Ovary (tissue), 9 donors: ENCODE results near the gene CNNM2. TPM values are rescaled to one million over a fixed set of nuclear protein-coding genes. Genes with fewer than 3 reads are reported as not detected.

Source experiments
- DNase-seq, 5 donors: peaks; one replicate each; pipeline ENCODE4 v3.0.0-alpha.2; 2019 to 2020
- H3K27ac ChIP-seq, 2 donors: fragments of 200-600 bp; one replicate each; pipeline versions ENCODE4 v1.5.1 to v1.8.0; 2019 to 2022
- H3K27me3 ChIP-seq: fragments of 200-600 bp; one replicate; pipeline ENCODE4 v1.8.0; 2022
- H3K36me3 ChIP-seq: fragments of 200-600 bp; sonication (generic); one replicate; pipeline ENCODE4 v1.5.1; 2019
- H3K4me1 ChIP-seq: one replicate; pipeline ENCODE4 v1.8.1; 2013; ENCODE audit warnings: mild to moderate bottlenecking, moderate library complexity; ENCODE audit not compliant: insufficient read depth
- H3K4me3 ChIP-seq: fragments of 200-600 bp; sonication (generic); one replicate; pipeline ENCODE4 v1.5.1; 2017
- H3K9me3 ChIP-seq, 2 donors: fragments of 200-600 bp in 1 of 2; sonication (generic) in 1 of 2; one replicate each; pipeline versions ENCODE4 v1.5.1 to v1.8.1; 2013 to 2019; ENCODE audit warnings: mild to moderate bottlenecking in 1 of 2, moderate library complexity in 1 of 2
- EP300 ChIP-seq: sonication (generic); formaldehyde crosslinking; IDR thresholded peaks from one replicate; pipeline ENCODE4 v1.6.1; 2017; ENCODE audit warnings: antibody characterized with exemption
- POLR2A ChIP-seq: fragments of 450-650 bp; IDR thresholded peaks from one replicate; pipeline ENCODE4 v1.6.1; 2017; ENCODE audit warnings: antibody characterized with exemption, mild to moderate bottlenecking, moderate library complexity
- WGBS, 3 donors: extraction: QIAGEN DNeasy Blood & Tissue Kit in 1 of 3; methylation state at CpG; one replicate each; pipeline versions ENCODE4 v1.1.5 to v1.1.7; 2013 to 2017; 5-methylcytosine and 5-hydroxymethylcytosine counted together
- intact Hi-C, 4 donors: fragments of 100-400 bp; cut with DNase I; formaldehyde crosslinking; loops; one replicate each; pipeline versions ENCODE4 v1.11.0 to v1.15.1; 2022 to 2023
- polyA plus RNA-seq, 2 donors: library from polyadenylated mRNA; stranded (reverse); fragments of 200-250 nt in 1 of 2; fragments of 350-450 nt in 1 of 2; fragmentation: Illumina TruSeq in 1 of 2; extraction: RNeasy Lipid Tissue Mini Kit (QIAGEN cat#74804) in 1 of 2; gene quantifications; one replicate each; pipeline ENCODE4 v1.2.3, GENCODE V29; 2013 to 2014
- total RNA-seq, 7 donors: library from RNA; depleted of rRNA in 2 of 7; stranded (reverse); fragments of >200 nt in 2 of 7; fragmentation: NEBNext Ultra II Directional in 3 of 7; extraction: Animal tissue kit (Norgen Biotek cat#: 25700) in 3 of 7; gene quantifications; one replicate each; pipeline versions ENCODE4 v1.1.0 to v1.2.4, GENCODE V29; 2016 to 2023
- TF ChIP-seq, protein P1 (sequence below), 3 donors: fragments of 450-650 bp in 2 of 3; fragments of 200-600 bp in 1 of 3; IDR thresholded peaks; one replicate each; pipeline versions ENCODE4 v1.5.1 to v1.8.0; 2016 to 2022; ENCODE audit warnings: antibody characterized with exemption in 3 of 3, mild to moderate bottlenecking in 1 of 3
- donor health status: DM: no; HTN: no; CAD: no; lungs with moderate emphysema.
- donor health status: DM: no; HTN: no; CAD: no.
- donor health status: Bipolar disorder and iron deficiency.
- donor health status: DM: yes; HTN: yes; CAD: no.
- donor health status: DM: no; HTN: no; CAD: no.
- donor health status: DM: yes; HTN: yes; CAD: no.

Gene CNNM2
- total and polyA plus RNA-seq, 9 donors: 5.4 to 15.0 (median 8.9) TPM

DNA sequence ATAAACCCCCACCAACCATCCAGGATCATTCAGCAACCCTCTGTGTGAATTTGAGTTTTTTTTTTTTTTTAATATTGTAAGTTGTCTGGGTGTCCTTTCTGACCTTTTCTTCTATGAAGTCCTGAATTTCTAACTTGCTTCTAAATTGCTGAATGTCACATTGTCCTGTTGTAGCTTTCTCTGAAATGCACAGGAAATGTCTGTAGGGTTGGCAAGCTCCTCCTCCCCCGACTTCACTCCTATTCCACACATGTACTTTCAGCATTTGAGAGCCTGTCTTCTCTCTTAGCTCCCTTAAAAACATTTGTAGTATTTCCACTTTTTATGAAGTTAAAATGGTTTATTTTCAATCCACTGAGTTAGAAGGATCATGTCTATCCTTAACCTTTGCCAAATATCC is 3.3 kb upstream of the CNNM2 start:
- intact Hi-C loops: loop anchor here in 3 of 4 donors (5.0 to 10.0 kb wide), 4 partner anchors 138 to 333 kb away; partner anchors contain the start of gene RPEL1 (in 3 of the 3)
- Histone ChIP-seq H3K4me3 (no peak overlapping the region), H3K27me3 (no peaks in the 10 kb centered on the region), H3K4me1 (peaks cover 1% of the 10 kb centered on the region), H3K9me3 (no peaks in the 10 kb centered on the region), H3K36me3 (no peaks in the 10 kb centered on the region), H3K27ac (no peak overlapping the region)
- no peak for DNase-seq
- 69 to 73% (median 70%) methylated on average over 1 of the region's 1 CpG for WGBS, 3 donors
- no peak for TF ChIP-seq POLR2A
- TF ChIP-seq EP300: no peak
- TF ChIP-seq, protein P1, sequence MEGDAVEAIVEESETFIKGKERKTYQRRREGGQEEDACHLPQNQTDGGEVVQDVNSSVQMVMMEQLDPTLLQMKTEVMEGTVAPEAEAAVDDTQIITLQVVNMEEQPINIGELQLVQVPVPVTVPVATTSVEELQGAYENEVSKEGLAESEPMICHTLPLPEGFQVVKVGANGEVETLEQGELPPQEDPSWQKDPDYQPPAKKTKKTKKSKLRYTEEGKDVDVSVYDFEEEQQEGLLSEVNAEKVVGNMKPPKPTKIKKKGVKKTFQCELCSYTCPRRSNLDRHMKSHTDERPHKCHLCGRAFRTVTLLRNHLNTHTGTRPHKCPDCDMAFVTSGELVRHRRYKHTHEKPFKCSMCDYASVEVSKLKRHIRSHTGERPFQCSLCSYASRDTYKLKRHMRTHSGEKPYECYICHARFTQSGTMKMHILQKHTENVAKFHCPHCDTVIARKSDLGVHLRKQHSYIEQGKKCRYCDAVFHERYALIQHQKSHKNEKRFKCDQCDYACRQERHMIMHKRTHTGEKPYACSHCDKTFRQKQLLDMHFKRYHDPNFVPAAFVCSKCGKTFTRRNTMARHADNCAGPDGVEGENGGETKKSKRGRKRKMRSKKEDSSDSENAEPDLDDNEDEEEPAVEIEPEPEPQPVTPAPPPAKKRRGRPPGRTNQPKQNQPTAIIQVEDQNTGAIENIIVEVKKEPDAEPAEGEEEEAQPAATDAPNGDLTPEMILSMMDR (IDR thresholded peaks at IDR 0.05): no peak

DNA sequence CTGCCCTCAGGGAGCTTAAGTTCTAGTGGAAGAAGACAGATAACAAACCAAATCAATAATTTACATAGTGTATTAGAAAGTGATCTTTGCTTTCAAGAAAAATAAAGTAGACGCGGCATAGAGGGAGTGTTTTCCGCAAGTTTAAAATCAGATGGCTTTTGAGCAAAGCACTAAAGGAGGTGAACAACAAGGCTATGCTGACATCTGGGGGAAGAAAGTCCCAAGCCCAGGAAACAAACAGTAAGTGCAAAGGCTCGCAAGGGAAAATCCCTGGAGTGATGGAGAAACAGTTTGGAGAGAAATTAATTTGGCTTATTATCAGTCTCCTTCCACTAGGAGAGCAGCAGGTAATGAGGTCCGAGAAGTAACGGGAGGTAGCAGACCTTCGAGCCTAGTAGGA is 1.9 kb upstream of the CNNM2 start:
- Histone ChIP-seq H3K9me3 (no peaks in the 10 kb centered on the region), H3K4me3 (no peak overlapping the region), H3K27me3 (no peaks in the 10 kb centered on the region), H3K36me3 (no peaks in the 10 kb centered on the region), H3K4me1 (peaks cover 1% of the 10 kb centered on the region), H3K27ac (no peak overlapping the region)
- 77 to 84% (median 78%) methylated on average over 7 of the region's 7 CpGs for WGBS, 3 donors
- intact Hi-C loops: loop anchor here (2.0 to 10.0 kb wide), 6 partner anchors 136 to 331 kb away; partner anchors contain the start of gene RPEL1 (in 4 of the 4)
- TF ChIP-seq POLR2A (no peak), EP300 (no peak)
- TF ChIP-seq, protein P1 (IDR thresholded peaks at IDR 0.05): no peak
- no peak for DNase-seq

DNA sequence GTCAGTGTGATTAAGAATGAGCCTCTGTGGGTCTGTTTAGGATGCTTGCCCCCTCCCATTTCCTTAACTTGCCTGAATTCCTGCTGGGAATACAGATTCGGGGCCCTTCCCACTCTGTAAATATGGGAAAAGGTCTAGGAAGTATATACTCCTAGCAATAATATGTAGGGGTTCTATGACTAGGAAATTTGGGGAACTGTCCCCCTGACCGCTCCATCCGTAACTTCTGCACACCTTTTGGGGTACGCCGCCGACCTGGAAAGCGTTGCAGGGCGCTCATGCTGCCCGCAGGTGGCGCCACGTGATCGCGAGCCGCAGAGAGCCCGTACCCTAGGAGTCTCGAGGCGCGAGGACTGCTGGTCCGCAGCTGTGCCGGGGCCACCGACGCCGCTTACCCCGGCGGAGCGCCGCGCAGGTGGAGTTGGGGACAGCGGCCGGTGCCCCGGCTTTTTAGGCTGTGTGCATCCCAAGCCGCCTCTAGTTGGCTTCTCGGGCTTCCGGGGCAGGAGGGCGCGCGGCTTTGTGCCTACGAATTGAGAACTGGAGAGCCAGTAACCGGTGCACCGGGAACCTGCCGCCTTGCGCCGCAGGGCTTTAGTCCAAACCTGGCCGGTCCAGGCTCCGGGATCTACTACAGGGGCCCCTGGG is 656 bp upstream of the CNNM2 start:
- intact Hi-C loops: loop anchor here (1.0 to 10.0 kb wide), 7 partner anchors 135 to 330 kb away; partner anchors contain the start of gene RPEL1 (in 4 of the 4)

DNA sequence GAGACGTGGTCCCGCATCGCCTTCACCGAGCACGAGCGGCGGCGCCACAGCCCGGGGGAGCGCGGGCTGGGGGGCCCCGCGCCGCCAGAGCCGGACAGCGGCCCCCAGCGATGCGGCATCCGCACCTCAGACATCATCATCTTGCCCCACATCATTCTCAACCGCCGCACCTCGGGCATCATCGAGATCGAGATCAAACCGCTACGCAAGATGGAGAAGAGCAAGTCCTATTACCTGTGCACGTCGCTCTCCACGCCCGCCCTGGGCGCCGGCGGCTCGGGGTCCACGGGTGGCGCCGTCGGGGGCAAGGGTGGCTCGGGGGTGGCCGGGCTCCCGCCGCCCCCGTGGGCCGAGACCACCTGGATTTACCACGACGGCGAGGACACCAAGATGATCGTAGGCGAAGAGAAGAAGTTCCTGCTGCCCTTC is 737 bp downstream of the CNNM2 start:
- Histone ChIP-seq H3K36me3 (no peaks in the 10 kb centered on the region), H3K27ac (peak overlapping the region; percentile 71 to 83), H3K4me3 (peak overlapping the region; percentile 85), H3K4me1 (peaks cover 4% of the 10 kb centered on the region), H3K9me3 (no peaks in the 10 kb centered on the region), H3K27me3 (no peaks in the 10 kb centered on the region)
- 0 to 1% (median 1%) methylated on average over 38 to 49 of the region's 49 CpGs for WGBS, 3 donors
- DNase-seq: no peak
- TF ChIP-seq, protein P1 (IDR thresholded peaks at IDR 0.05): no peak
- TF ChIP-seq POLR2A (no peak), EP300 (no peak)
- intact Hi-C loops: loop anchor here in 3 of 4 donors (5.0 to 10.0 kb wide), 4 partner anchors 133 to 328 kb away; partner anchors contain the start of gene RPEL1 (in 3 of the 3)

More for the DNA sequence above, 656 bp upstream of the CNNM2 start:
- H3K27ac ChIP-seq: peak overlapping the region; percentile 58 to 80
- no peaks in the 10 kb centered on the region for H3K9me3 ChIP-seq
- H3K4me1 ChIP-seq: peaks cover 2% of the 10 kb centered on the region
- peak overlapping the region; percentile 44 for H3K4me3 ChIP-seq
- TF ChIP-seq POLR2A (peak; percentile 28), EP300 (no peak)
- TF ChIP-seq, protein P1 (IDR thresholded peaks at IDR 0.05): peak; percentile 91 to 99 (median 99)
- H3K36me3 ChIP-seq: no peaks in the 10 kb centered on the region
- no peaks in the 10 kb centered on the region for H3K27me3 ChIP-seq
- WGBS, 3 donors: 0 to 1% (median 0%) methylated on average over 38 to 45 of the region's 45 CpGs
- DNase-seq: peak; percentile 77 to 90 (median 83)
